SIG-M5 treated with dmso at 0.1 percent for 504 hours (cell line): ENCODE data around the gene WNK4.
A peak's percentile ranks its signal among the peaks of the same experiment; 100 is the strongest.

ENCODE experiments used
- DNase-seq: peaks from one replicate; lab custom pipeline; 2025; ENCODE audit not compliant: unreplicated experiment; lab: John Stamatoyannopoulos, UW

Gene WNK4

DNA sequence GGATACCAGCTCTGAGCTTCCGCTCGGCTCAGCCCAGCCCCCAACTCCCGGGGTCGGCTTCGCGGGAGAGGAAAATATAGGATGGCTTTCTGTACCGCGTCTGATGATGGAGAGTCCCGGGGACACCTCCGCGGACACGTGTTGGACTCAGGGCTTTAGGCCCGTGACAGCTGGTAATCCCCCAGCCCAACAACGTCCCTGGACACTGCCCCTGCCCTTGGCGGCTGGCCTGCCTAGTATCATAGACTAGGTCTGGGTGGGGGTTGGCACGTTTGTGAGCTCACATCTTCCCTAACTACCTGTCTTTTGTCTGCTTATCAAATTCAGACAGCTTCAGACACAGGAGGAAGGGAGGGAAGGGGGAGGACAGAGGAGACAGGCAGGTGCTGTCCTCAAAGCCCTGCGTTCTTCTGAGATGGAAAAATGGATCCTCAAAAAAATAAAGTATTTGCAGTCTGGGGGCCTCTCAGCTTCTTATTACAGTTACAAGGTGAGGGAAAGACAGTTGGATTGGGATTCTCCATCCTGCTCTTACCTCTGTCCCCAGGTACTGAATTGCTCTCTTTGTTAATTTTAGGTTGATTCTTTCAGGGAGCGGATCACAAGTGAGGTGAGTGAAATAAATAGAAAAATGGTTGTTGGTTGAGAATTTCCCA lies 53.5 kb downstream of the WNK4 start:
- DNase-seq: no peak

DNA sequence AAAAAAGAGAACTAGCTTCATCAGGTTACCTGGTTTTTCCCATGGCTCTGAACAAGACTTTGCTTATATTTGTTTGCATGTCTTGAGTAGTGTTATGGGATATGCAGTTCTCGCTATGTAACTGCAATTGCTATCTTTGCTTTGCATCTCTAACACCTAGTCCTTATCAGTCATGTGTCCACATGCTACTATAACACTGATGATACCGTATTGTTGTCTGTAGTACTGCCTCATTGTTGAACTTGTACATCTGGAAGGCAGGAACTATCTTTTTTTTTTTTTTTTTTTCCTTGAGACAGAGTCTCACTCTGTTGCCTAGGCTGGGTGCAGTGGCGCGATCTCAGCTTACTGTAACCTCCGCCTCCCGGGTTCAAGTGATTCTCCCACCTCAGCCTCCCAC lies 55.3 kb downstream of the WNK4 start:
- DNase-seq: no peak

DNA sequence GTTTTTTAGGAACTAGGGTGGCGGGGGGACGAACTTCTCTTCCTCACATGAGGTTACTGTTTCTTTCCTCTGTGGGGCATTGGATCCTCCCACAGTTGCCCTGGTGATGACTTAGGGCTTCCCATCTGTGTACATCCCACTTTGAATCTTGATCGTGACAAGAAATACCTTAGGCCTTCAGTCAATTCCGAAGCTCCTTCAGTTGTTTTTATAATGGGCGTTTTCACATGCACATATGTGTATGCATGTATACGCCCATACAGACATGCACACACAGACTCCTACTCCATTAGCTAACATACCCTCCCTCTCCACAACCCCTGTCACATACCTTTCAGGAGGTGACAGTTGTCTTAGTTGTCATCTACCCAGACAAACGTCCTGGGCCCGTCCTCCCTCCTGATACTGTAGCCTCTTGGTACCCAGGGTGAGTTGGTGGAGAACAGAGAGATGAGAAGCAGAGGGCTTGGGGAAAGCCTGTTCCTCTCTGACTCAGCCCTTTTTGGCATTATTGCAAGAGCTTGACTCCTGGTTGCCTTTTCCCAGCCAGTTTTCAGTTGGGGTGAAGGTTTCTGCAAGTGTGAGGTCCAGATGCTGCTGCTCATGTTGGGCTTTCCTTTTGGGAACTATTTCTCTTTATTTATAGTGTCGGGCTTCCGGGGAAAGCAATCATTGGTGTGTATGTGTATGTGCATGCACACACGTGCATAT lies 61.7 kb downstream of the WNK4 start:
- no peak for DNase-seq

DNA sequence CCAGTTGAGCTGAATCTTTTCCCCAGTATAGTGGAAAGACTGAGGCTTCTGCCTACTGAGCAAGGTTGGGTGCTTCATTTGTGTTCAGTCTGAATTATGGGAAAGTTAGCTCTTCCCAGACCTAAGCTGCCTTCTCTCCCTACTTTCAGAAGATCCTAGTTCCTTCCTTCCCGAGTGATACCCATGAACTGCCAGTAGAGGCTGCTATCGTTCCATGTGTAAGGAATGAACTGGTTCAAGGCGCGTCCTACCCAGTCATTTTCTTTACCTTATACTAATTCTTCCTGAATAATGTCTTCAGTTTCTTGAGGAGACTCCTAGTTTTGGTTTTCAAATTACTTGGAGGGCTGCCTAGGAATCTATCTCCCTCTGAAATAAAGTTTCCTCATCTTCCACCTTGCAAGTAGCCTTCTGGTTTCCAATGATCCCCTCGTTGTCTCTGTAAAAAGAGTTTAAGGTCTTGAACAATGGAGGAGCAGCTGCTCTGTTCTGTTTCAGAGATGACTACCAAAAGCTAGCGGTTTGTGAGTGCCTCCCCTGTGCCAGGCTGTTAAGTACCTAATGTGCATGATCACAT lies 63.0 kb downstream of the WNK4 start:
- peak; percentile 52 for DNase-seq

DNA sequence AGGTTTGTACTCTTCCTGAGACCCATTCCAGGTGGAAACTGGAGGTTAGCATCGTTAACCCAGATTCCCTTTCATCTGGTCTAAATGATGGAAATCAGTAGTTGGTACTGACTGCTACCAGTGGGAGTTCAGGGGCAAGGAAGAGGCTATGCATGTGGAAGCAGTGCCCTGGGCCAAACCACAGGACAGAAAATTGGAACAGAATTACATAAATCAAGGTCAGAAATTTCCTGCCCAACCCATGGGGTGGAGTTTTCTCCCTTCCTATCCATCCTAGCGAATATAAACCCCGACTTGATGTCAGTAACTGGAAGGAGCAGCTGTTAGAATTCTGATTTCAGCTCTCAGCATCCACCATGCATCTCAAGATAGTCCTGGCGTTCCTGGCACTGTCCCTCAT lies 63.9 kb downstream of the WNK4 start, which contains the start of gene AOC2:
Gene AOC2 (plus strand): TSS at position 310 of the 400 bp plus-strand sequence. CDS start 47 bp downstream, at position 357.
- DNase-seq: no peak

DNA sequence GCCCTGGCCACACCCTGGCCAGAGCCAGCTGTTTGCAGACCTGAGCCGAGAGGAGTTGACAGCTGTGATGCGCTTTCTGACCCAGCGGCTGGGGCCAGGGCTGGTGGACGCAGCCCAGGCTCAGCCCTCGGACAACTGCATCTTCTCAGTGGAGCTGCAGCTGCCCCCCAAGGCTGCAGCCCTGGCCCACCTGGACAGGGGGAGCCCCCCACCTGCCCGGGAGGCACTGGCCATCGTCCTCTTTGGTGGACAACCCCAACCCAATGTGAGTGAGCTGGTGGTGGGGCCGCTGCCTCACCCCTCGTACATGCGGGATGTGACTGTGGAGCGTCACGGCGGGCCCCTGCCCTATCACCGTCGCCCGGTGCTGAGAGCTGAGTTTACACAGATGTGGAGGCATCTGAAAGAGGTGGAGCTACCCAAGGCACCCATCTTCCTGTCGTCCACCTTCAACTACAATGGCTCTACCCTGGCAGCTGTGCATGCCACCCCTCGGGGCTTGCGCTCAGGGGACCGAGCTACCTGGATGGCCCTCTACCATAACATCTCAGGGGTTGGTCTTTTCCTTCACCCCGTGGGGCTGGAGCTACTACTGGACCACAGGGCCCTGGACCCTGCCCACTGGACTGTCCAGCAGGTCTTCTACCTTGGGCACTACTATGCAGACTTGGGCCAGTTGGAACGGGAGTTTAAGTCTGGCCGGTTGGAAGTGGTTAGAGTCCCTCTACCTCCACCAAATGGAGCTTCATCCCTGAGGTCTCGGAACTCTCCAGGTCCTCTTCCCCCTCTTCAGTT lies 64.5 kb downstream of the WNK4 start:
- no peak for DNase-seq

DNA sequence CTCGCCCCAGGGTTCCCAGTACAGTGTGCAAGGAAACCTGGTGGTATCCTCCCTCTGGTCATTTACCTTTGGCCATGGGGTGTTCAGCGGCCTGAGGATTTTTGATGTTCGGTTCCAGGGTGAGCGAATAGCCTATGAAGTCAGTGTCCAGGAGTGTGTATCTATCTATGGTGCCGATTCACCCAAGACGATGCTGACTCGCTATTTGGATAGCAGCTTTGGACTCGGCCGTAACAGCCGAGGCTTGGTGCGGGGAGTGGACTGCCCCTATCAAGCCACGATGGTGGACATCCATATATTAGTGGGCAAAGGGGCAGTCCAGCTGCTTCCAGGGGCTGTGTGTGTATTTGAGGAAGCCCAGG lies 65.1 kb downstream of the WNK4 start:
- no peak for DNase-seq

DNA sequence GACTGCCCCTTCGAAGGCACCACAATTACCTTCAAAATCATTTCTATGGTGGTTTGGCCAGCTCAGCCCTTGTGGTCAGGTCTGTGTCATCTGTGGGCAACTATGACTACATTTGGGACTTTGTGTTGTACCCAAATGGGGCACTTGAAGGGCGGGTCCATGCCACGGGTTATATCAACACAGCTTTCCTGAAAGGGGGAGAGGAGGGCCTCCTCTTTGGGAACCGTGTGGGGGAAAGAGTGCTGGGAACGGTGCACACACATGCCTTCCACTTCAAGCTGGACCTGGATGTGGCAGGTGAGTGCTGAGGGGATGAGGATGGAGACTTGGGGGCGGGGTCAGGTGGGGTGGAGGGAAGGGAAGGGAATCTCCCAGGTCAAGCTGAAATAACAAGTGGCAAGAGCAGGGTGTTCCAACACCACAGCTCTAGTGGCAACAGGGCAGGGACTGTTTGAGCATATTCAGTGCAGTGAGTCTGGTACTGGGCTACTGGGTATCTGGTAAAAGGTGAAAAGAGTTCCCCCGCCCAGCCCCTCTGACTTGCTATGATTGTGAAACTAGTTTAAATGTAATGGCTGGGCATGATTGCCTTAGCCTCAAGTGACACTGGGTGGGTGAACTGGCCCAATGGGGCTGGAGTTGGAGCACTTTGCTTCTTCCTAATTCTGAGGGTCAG lies 65.6 kb downstream of the WNK4 start:
- no peak for DNase-seq
